CD1c-positive myeloid dendritic cell (primary cell): Measurements from ENCODE around the gene RCL1.
"Not testable (repeated sequence)": the region's sequence is repeated elsewhere in the genome, so short reads cannot be mapped to it uniquely, and the experiment has no call there.

ENCODE experiments used
- DNase-seq: peaks from one replicate; pipeline ENCODE4 v3.0.0-alpha.2; 2016; ENCODE audit errors: extremely low spot score

Gene RCL1

DNA sequence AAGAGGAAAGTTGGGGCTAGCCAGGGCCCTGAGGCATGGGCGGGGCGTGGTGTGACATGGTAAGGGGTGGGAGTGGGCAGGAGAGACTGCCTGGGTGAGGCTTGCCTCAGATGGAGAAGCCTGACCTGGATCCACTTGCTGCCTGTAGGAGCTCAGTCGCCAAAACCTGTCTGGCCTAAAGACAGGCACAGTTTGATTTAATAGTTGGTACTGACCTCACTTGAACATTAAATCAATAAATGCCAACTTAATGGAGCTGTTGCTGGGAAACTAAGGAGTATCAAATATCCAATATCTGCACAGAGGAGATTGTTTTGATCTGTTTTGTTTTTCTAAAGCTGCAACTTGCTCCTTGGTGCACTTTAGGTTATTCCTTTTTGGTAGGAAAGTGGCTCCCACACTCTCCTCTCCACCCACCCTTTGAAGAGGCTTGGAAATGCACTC, 86.4 kb downstream of the RCL1 start:
- DNase-seq = no peak

DNA sequence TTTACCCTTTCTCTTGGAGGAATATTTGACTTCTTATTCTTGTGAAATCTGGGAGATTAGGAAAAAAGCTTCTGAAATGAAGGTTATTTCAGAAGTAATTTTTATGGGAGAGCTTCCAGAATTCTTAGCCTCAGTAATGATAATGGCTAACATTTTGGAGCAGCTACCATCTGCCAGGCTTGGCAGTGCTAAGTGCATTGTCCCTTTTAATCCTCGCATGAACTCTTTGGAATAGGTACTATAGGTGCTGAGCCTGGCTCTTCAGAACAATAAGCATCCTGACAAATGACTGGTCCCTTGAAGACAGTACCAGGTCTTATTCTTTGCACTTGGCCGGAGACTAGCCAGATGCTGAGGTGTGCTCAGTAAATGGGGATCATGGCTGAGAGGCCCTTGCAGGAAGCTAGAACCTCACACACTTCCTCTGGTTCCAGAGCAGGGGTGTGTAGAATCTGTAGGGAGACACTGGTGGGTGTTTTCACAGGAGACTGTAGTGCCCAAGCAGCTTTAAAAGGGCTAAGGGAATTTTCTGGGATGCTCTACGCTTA, 90.7 kb downstream of the RCL1 start:
- no peak for DNase-seq

DNA sequence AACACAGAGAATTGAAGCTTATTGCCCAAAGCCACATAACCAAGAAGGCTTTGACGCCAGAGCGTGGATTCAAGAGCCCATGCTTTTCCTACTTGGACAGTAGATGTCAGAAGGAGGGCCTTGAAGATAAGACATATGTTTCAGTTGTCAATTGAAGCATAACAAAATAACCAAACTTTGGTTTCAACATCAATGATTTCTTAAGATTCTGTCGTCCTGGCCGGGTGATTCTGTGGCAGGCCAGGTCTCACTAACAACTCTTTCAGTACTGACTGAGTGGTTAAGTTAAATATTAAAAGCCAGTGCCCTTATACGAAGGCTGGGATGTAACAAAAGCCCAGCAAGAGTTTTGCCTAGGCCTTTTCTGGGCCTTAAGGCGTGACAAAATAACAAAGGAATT, 94.0 kb downstream of the RCL1 start:
- DNase-seq = no peak

DNA sequence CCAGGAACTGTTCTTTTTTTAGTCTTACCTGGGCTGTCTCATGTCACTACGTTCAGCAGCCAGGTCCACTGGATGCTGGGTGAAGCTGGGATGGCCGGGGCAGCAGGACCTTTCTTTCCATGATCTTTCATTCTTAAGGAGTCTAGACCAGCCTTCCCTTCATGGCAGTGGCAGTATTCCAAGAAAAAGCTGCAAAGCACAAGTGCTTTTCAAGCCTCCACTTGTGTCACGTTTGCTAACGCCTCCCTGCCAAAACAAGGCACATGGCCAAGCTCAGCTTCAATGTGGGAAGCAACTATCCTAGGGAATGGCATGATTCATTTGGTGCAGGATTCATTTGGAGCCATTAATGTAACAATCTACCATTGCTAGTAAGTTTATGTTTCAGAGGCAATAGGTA, 94.8 kb downstream of the RCL1 start:
- no peak for DNase-seq

DNA sequence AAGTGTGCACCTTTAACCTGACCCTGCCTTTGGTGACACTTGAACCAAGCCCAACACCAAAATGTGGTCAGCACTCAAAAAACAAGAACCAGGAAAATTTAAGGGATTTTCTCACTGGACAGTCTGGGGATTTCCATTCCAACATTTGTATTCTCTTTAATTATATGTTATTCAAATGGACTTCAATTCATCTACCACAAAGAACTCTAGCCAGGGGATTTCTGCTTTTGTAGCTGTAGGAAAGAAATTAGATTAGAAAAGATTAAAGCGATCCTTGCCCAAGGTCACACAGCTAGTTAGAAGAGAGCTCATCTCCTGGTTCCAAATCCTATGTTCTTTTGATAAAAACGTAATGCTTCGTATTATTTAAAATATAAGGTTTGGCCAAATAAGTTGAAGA, 97.5 kb downstream of the RCL1 start:
- no peak for DNase-seq

DNA sequence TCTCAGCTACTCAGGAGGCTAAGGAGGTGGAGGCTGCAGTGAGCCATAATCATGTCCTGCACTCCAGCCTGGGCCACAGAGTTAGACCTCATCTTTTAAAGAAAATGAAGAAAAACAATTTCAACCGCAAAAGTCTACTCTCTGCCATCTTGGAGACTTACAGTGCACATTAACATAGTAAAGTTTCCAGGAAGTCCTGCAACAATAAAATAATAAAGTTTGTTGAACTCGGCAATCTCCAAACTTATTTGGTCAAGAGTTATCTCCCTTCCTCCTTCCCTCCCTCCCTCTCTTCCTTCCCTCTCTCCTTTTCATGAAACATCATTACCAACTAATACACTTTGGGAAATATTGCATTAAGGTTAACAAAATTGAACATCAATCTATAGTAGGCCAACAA, 98.2 kb downstream of the RCL1 start:
- no peak for DNase-seq

DNA sequence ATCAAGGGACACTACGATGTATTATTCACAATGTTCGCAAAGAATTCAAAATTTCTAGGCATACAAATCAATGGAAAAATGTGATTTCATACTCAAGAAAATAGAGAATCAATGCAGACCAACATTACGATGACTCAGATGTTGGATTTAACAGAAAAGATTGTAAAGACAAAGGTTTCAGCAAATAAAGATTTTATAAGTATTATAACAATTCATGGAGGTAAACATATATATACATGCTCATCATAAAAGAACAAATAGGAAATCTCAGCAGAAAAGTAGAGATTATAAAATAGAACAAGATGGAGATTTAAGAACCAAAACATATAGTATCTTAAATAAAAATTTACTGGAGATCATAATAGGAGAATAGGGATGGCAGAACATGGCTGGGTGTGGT, 98.9 kb downstream of the RCL1 start:
- no peak for DNase-seq

DNA sequence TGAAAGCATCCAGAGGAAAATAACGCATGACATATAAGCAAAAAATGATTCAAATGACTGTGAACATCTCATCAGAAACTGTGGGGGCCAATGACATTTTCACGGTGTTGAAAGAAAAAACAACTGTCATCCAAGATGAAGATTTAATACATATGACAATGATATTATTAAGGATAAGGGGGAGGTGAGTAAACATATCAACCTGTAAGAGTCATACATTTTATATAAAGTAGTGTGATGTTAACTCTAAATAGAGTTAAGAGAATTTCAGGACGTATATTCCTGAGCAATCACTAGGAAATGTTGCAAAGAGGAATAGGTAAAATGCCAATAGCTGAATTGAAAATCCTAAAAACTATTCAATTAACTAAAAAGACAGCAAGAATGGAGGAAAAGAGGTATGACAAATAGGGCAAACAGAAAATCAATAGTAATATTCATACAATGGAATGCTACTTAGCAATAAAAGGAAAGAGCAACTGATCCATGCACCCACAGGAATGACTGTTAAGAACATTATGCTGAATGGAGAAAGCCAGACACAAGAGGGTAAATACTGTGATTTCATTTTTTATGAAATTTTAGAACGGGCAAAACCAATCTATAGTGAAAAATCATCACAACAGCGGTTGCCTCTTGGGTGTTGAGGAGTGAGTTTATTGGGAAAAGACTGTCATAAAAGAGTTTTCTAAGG, 99.9 kb downstream of the RCL1 start:
- DNase-seq = no peak

DNA sequence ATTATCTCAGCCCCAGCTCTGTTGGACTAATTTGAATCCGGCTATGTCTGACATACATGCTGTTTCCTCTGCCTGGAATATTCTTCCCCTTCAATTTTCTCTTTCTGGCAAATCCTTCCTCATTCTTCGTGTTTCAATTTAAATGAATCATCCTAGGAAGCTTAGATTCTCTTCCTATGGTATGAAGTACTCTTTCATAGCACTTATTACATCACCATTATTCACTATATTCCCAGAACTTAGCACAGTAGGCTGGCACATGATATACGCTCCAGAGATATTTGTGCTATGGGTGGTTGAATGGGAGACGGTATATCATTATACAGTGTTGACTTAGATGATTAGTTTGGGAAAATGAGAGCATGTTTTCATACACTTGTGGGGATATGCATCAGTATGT, 101.3 kb downstream of the RCL1 start:
- no peak for DNase-seq

DNA sequence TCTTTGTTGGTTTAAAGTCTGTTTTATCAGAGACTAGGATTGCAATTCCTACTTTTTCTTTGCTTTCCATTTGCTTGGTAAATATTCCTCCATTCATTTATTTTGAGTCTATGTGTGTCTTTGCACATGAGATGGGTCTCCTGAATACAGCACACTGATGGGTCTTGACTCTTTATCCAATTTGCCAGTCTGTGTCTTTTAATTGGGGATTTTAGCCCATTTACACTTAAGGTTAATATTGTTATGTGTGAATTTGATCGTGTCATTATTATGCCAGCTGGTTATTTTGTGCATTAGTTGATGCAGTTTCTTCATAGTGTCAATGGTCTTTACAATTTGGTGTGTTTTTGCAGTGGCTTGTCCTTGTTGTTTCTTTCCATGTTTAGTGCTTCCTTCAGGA, 107.1 kb downstream of the RCL1 start:
- not testable (repeated sequence) for DNase-seq

DNA sequence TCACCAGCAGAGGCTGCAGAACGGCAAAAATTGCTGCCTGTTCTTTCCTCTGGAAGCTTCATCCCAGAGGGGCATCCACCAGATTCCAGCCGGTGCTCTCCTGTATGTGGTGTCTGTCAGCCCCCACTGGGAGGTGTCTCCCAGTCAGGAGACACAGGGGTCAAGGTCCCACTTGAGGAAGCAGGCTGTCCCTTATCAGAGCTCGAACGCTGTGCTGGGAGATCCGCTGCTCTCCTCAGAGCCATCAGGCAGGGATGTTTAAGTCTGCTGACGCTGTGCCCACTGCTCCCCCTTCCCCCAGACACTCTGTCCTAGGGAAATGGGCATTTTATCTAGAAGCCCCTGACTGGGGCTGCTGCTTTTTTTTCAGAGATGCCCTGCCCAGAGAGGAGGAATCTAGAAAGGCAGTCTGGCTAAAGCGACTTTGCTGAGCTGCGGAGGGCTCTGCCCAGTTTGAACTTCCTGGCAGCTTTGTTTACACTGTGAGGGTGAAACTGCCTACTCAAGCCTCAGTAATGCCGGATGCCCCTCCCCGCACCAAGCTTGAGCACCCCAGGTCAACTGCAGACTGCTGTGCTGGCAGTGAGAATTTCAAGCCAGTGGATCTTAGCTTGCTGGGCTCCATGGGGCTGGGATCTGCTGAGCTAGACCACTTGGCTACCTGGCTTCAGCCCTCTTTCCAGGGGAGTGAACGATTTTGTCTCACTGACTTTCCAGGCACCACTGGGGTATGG, 108.8 kb downstream of the RCL1 start:
- DNase-seq = not testable (repeated sequence)

DNA sequence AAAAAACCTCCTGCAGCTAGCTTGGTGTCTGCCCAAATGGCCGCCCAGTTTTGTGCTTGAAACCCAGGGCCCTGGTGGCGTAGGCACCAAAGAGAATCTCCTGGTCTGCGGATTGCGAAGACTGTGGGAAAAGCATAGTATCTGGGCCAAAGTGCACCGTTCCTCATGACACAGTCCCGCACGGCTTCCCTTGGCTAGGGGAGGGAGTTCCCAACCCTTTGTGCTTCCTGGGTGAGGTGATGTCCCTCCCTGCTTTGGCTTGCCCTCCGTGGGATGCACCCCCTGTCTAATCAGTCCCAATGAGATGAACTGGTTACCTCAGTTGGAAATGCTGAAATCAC, 109.4 kb downstream of the RCL1 start:
- no peak for DNase-seq

DNA sequence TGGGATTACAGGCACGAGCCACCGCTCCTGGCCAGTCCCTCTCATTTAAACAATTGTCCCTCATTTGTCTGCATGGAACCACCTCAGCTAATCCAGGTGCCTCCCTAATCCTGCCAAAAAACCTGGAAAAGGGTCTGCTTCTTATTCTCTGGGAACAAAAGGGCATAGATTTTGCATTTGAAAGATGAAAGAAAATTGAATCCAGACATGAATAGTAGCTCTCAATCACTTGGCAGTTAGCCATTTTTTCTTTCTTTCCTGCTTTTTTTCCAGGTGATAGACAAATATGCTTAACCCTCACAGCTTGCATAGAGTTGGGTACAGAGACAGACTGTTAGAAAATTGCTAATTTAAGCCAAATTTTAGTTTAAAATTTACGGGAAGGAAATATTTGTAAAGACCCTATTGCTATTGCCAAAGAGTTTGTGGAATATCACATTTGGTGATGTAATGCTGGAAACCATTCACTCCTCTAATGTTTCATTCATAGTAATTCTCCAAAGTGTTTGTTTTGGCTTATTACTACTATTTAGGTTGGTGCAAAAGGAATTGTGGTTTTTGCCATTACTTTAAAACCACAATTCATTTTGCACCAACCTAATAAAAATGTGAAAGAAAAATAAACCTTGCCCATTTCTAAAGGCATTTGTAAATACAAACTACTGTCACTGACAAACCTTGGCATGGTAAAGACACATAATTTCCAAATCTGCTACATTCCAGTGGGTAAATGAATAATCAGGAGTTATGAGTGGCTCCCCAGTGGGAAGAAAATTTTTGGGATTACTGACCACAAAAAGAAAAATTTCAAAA, 111.8 kb downstream of the RCL1 start:
- no peak for DNase-seq

DNA sequence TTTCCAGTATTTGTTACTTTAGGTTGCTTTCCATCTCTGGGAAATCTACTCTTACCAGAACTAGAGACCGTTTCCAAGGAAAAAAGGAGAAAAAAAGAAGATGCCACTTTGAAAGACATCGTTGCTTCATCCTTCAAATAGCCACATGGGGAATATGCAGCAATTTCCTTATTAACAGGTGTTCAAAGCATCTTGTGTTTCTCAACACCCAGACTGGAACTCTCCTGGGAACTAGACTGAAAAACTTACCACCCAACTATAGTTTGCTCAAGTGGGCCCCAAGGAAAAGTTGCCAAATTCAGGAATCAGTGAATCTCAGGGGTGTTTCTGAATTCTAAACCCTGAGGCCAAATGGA, 112.4 kb downstream of the RCL1 start:
- no peak for DNase-seq
